Stimulated activated CD8-positive, alpha-beta memory T cell treated with anti-CD3 and anti-CD28 coated beads, Interleukin-12 subunit alpha, Interleukin-12 subunit beta, amount 100 ng/mL, for 24 hours (primary cell): Measurements from ENCODE around the gene CLUH.
"Not testable (repeated sequence)": the region's sequence is repeated elsewhere in the genome, so short reads cannot be mapped to it uniquely, and the experiment has no call there.

ENCODE experiments used
- DNase-seq: peaks from one replicate; pipeline ENCODE4 v3.0.0-alpha.2; 2020; ENCODE audit errors: extremely low read depth

The CLUH gene

GRCh38 chr17:2701161-2701995 is 10.2 kb downstream of the CLUH start:
- no peak for DNase-seq

GRCh38 chr17:2700491-2701141 is 10.9 kb downstream of the CLUH start:
- DNase-seq, result no peak

- DNase-seq, result no peak
Measured at GRCh38 chr17:2700030-2700490, 11.5 kb downstream of the CLUH start.

GRCh38 chr17:2699216-2699805 is 12.3 kb downstream of the CLUH start:
- not testable (repeated sequence) for DNase-seq

- DNase-seq, result no peak
Measured at GRCh38 chr17:2697611-2698162, 13.9 kb downstream of the CLUH start.

GRCh38 chr17:2695961-2696760 is 15.4 kb downstream of the CLUH start:
- DNase-seq, result no peak

- no peak for DNase-seq
Measured at GRCh38 chr17:2695243-2695960, 16.2 kb downstream of the CLUH start.

GRCh38 chr17:2694381-2695242 is 17.0 kb downstream of the CLUH start:
- DNase-seq, result no peak

- no peak for DNase-seq
Measured at GRCh38 chr17:2693561-2694380, 17.8 kb downstream of the CLUH start.

GRCh38 chr17:2692781-2693135 is 18.8 kb downstream of the CLUH start:
- no peak for DNase-seq

GRCh38 chr17:2691965-2692780 is 19.4 kb downstream of the CLUH start:
- no peak for DNase-seq

GRCh38 chr17:2691069-2691871 is 20.3 kb downstream of the CLUH start:
- DNase-seq, result no peak

GRCh38 chr17:2690165-2691068 is 21.1 kb downstream of the CLUH start:
- no peak for DNase-seq

- no peak for DNase-seq
Measured at GRCh38 chr17:2689411-2690164, 22.0 kb downstream of the CLUH start.
